Suprapubic skin (tissue), 3 donors: ENCODE results near the gene MYO6.

Source experiments
- POLR2A ChIP-seq, 2 donors: fragments of 450-650 bp; IDR thresholded peaks; one replicate each; pipeline ENCODE4 v1.6.1; 2017; ENCODE audit warnings: antibody characterized with exemption in 2 of 2, mild to moderate bottlenecking in 2 of 2, moderate library complexity in 2 of 2
- TF ChIP-seq, protein P1 (sequence below), 2 donors: fragments of 200-600 bp in 1 of 2; fragments of 450-650 bp in 1 of 2; sonication (generic) in 1 of 2; IDR thresholded peaks; one replicate each; pipeline ENCODE4 v1.5.1; 2016 to 2019; ENCODE audit warnings: antibody characterized with exemption in 2 of 2, mild to moderate bottlenecking in 1 of 2, moderate library complexity in 1 of 2

DNA sequence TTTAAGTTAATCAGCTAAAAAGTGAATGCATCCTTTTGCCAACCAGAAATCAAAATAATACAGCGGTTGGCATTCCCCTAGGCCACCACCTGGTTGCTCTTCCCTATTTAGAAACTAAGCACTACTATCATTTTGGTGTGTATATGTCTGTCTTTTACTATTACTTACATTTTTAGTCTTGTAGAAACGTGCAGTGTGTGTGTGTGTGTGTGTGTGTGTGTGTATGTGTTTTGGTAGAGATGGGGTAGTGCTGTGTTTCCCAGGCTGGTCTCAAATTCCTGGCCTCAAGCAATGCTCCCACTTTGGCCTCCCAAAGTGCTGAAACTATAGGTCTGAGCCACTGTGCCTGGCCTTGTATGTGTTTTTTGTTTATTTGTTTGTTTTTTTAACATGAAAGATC lies 27.4 kb downstream of the MYO6 start:
- TF ChIP-seq, protein P1, sequence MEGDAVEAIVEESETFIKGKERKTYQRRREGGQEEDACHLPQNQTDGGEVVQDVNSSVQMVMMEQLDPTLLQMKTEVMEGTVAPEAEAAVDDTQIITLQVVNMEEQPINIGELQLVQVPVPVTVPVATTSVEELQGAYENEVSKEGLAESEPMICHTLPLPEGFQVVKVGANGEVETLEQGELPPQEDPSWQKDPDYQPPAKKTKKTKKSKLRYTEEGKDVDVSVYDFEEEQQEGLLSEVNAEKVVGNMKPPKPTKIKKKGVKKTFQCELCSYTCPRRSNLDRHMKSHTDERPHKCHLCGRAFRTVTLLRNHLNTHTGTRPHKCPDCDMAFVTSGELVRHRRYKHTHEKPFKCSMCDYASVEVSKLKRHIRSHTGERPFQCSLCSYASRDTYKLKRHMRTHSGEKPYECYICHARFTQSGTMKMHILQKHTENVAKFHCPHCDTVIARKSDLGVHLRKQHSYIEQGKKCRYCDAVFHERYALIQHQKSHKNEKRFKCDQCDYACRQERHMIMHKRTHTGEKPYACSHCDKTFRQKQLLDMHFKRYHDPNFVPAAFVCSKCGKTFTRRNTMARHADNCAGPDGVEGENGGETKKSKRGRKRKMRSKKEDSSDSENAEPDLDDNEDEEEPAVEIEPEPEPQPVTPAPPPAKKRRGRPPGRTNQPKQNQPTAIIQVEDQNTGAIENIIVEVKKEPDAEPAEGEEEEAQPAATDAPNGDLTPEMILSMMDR (IDR thresholded peaks at IDR 0.05) = no peak
- no peak for TF ChIP-seq POLR2A (IDR thresholded peaks at IDR 0.05)
